Loucy (cell line): Measurements from ENCODE around the gene FN3KRP.

Experiments used
- H2AFZ ChIP-seq: fragments of 200-600 bp; sonication (generic); 2 replicates; pipeline ENCODE4 v1.6.0; 2016; ENCODE audit warnings: antibody characterized with exemption, mild to moderate bottlenecking, low read length, moderate library complexity
- H3F3A ChIP-seq: fragments of 200-600 bp; 2 replicates; pipeline ENCODE4 v1.6.0; 2016; ENCODE audit warnings: antibody characterized with exemption, low read depth, mild to moderate bottlenecking
- H3K27me3 ChIP-seq: fragments of 200-600 bp; sonication (generic); 2 replicates; pipeline ENCODE4 v1.6.1; 2014; ENCODE audit warnings: low read length, mild to moderate bottlenecking; ENCODE audit not compliant: insufficient read depth, poor library complexity, severe bottlenecking
- H3K36me3 ChIP-seq: fragments of 200-600 bp; sonication (generic); 2 replicates; pipeline ENCODE4 v1.6.1; 2016; ENCODE audit warnings: low read length; ENCODE audit not compliant: insufficient read depth
- H3K4me1 ChIP-seq: fragments of 200-600 bp; sonication (generic); 2 replicates; pipeline ENCODE4 v1.5.1; 2014; ENCODE audit warnings: low read length, mild to moderate bottlenecking; ENCODE audit not compliant: insufficient read depth, poor library complexity, severe bottlenecking
- H3K4me2 ChIP-seq: fragments of 200-600 bp; sonication (generic); 2 replicates; pipeline ENCODE4 v1.6.0; 2014; ENCODE audit warnings: antibody characterized with exemption, low read length, low read depth, mild to moderate bottlenecking; ENCODE audit not compliant: poor library complexity, severe bottlenecking
- H3K4me3 ChIP-seq: fragments of 200-600 bp; sonication (generic); 2 replicates; pipeline ENCODE4 v1.5.1; 2014; ENCODE audit warnings: low read length, mild to moderate bottlenecking, mixed read lengths; ENCODE audit not compliant: poor library complexity, severe bottlenecking
- H3K79me2 ChIP-seq: fragments of 200-600 bp; sonication (generic); 2 replicates; pipeline ENCODE4 v1.6.1; 2014; ENCODE audit warnings: low read length; ENCODE audit not compliant: insufficient read depth
- H3K9ac ChIP-seq: fragments of 200-600 bp; sonication (generic); 2 replicates; pipeline ENCODE4 v1.6.0; 2014; ENCODE audit warnings: mild to moderate bottlenecking, low read depth, low read length, moderate library complexity; ENCODE audit not compliant: poor library complexity, severe bottlenecking
- H3K9me2 ChIP-seq: fragments of 200-600 bp; sonication (generic); replicated peaks from 2 replicates; pipeline ENCODE4 v1.6.1; 2016; ENCODE audit warnings: low read depth, low read length, mixed read lengths
- H3K9me3 ChIP-seq: fragments of 200-600 bp; sonication (generic); 2 replicates; pipeline ENCODE4 v1.6.1; 2014; ENCODE audit warnings: mild to moderate bottlenecking, antibody characterized with exemption, low read length, low read depth; ENCODE audit not compliant: insufficient read depth
- H4K20me1 ChIP-seq: fragments of 200-600 bp; sonication (generic); 2 replicates; pipeline ENCODE4 v1.6.0; 2014; ENCODE audit warnings: antibody characterized with exemption, low read length, mild to moderate bottlenecking; ENCODE audit not compliant: insufficient read depth, poor library complexity, severe bottlenecking
- EZH2phosphoT487 ChIP-seq: fragments of 200-600 bp; IDR thresholded peaks from 2 replicates; pipeline ENCODE4 v1.6.1; 2018; ENCODE audit warnings: antibody characterized with exemption, mild to moderate bottlenecking, moderate library complexity, borderline replicate concordance
- TF ChIP-seq, protein P1 (sequence below): fragments of 200-600 bp; sonication (generic); conservative IDR thresholded peaks from 2 replicates; pipeline ENCODE4 v1.5.1; 2014; ENCODE audit warnings: mild to moderate bottlenecking, antibody characterized with exemption, low read length

The FN3KRP gene

DNA sequence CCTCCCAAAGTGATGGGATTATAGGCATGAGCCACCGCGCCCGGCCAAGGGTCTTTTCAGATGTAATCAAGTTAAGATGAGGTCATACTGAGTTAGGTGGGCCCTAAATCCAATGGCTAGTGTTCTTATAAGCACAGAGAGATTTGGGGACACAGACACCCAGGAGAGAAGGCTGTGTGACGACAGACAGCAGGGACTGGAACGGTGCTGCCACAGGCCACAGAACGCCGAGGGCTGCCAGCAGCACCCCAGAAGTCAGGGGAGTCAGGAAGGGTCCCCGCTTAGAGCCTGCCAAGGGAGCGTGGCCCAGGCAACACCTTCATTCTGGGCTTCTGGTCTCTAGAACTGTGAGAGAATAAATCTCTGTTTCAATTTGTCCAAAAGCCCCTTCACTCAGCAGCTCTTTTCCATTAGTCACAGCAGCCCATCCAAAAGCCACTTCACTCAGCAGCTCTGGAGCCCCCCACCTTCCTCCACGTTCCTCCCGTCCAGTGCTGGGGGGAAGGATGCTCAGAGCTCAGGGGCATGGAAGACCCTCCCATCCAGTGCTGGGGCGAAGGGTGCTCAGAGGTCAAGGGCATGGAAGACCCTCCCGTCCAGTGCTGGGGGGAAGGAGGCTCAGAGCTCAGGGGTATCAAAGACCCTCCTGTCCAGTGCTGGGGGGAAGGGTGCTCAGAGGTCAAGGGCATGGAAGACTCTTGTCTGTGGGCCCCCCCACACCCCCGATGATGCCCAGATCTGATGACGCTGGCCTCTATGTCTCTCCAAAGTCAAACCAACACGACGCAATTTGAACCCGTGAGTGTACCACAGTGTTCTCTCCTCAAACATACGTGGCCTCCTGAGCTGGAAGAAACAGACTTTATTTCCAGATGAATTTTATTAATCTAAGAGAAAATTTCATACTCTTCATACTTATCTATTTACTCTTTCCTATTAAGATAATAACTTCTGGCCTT lies 29.9 kb upstream of the FN3KRP start:
- H3F3A ChIP-seq: no peaks in the 10 kb centered on the region
- H3K4me3 ChIP-seq: no peak overlapping the region
- H3K4me1 ChIP-seq: no peaks in the 10 kb centered on the region
- no peaks in the 10 kb centered on the region for H3K9me2 ChIP-seq
- H3K9me3 ChIP-seq: no peaks in the 10 kb centered on the region
- no peaks in the 10 kb centered on the region for H3K27me3 ChIP-seq
- no peak overlapping the region for H3K9ac ChIP-seq
- H3K79me2 ChIP-seq: no peaks in the 10 kb centered on the region
- TF ChIP-seq EZH2phosphoT487: no peak
- TF ChIP-seq, protein P1, sequence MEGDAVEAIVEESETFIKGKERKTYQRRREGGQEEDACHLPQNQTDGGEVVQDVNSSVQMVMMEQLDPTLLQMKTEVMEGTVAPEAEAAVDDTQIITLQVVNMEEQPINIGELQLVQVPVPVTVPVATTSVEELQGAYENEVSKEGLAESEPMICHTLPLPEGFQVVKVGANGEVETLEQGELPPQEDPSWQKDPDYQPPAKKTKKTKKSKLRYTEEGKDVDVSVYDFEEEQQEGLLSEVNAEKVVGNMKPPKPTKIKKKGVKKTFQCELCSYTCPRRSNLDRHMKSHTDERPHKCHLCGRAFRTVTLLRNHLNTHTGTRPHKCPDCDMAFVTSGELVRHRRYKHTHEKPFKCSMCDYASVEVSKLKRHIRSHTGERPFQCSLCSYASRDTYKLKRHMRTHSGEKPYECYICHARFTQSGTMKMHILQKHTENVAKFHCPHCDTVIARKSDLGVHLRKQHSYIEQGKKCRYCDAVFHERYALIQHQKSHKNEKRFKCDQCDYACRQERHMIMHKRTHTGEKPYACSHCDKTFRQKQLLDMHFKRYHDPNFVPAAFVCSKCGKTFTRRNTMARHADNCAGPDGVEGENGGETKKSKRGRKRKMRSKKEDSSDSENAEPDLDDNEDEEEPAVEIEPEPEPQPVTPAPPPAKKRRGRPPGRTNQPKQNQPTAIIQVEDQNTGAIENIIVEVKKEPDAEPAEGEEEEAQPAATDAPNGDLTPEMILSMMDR: no peak
- no peaks in the 10 kb centered on the region for H4K20me1 ChIP-seq
- no peaks in the 10 kb centered on the region for H3K36me3 ChIP-seq
- H3K4me2 ChIP-seq: no peak overlapping the region
- H2AFZ ChIP-seq: no peak overlapping the region

DNA sequence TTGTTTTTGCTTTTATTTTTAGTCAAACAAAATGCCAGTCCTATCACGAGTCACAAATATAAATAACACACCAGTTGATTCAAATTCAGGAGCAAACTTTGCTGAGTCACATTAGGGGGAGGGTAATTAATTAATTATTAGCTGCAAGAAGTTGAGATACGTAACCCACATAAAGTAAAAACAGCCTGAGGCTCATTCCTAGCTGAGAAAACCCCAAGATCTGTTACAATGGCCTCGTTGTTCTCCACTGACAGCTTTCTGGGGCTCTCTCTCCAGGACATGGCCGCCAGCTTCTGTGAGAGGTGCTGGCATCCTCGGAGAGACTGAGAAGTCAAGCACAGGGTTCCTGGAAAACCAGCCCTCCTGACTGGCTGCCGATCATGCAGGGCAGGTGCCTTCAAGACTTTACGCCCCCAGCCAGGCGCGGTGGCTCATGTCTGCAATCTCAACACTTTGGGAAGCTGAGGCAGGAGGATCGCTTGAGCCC lies 29.1 kb upstream of the FN3KRP start:
- H3K4me2 ChIP-seq: no peak overlapping the region
- no peak overlapping the region for H3K4me3 ChIP-seq

DNA sequence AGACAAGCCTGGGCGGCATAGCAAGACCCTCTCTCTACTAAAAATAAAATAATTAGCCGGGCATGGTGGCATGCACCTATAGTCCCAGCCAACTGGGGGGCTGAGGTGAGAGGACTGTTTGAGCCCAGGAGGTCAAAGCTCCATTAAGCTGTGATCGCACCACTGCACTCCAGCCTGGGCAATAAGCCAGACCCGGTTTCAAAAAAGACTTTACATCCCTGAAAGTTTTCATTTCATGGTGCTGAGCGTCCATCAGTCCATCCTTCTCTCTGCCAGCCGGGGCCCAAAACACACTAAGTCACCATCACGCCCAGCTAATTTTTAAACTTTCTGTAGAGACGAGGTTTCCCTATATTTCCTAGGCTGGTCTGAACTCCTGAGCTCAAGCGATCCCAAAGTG lies 28.6 kb upstream of the FN3KRP start:
- H3K9me3 ChIP-seq: no peaks in the 10 kb centered on the region
- H3K4me1 ChIP-seq: no peaks in the 10 kb centered on the region
- H3K4me2 ChIP-seq: no peak overlapping the region
- no peak overlapping the region for H2AFZ ChIP-seq
- H3K79me2 ChIP-seq: no peaks in the 10 kb centered on the region
- H3K27me3 ChIP-seq: no peaks in the 10 kb centered on the region
- H3K4me3 ChIP-seq: no peak overlapping the region
- no peaks in the 10 kb centered on the region for H3K36me3 ChIP-seq
- no peaks in the 10 kb centered on the region for H4K20me1 ChIP-seq
- no peaks in the 10 kb centered on the region for H3K9me2 ChIP-seq
- no peak overlapping the region for H3K9ac ChIP-seq
- no peak for TF ChIP-seq EZH2phosphoT487
- TF ChIP-seq, protein P1: no peak
- no peaks in the 10 kb centered on the region for H3F3A ChIP-seq

More for the DNA sequence above, 29.1 kb upstream of the FN3KRP start:
- Histone ChIP-seq H2AFZ (no peak overlapping the region), H3K9me2 (no peaks in the 10 kb centered on the region), H3K79me2 (no peaks in the 10 kb centered on the region), H4K20me1 (no peaks in the 10 kb centered on the region), H3K36me3 (no peaks in the 10 kb centered on the region), H3K9ac (no peak overlapping the region), H3F3A (no peaks in the 10 kb centered on the region), H3K9me3 (no peaks in the 10 kb centered on the region), H3K27me3 (no peaks in the 10 kb centered on the region), H3K4me1 (no peaks in the 10 kb centered on the region)
- TF ChIP-seq, protein P1: no peak
- no peak for TF ChIP-seq EZH2phosphoT487
